Glomerular visceral epithelial cell (primary cell): Measurements from ENCODE around the gene RTL1.

Source experiments
- DNase-seq: peaks from one replicate; pipeline ENCODE4 v3.0.0-alpha.2; 2016; ENCODE audit errors: extremely low spot score

Gene RTL1

GRCh38 chr14:100834794-100835547, 68.6 kb downstream of the RTL1 start:
- DNase-seq: no peak

GRCh38 chr14:100834082-100834793, 69.3 kb downstream of the RTL1 start:
- no peak for DNase-seq

- DNase-seq: no peak
These were observed 71.1 kb downstream of the RTL1 start for GRCh38 chr14:100832311-100832960.

- no peak for DNase-seq
These were observed 72.8 kb downstream of the RTL1 start for GRCh38 chr14:100830681-100831080.
